IPS-NIHi7 (cell line): ENCODE measurements around the gene AICDA.
"Not testable (repeated sequence)": the region's sequence is repeated elsewhere in the genome, so short reads cannot be mapped to it uniquely, and the experiment has no call there.

Experiments
- DNase-seq: peaks from one replicate; pipeline ENCODE4 v3.0.0; 2012; ENCODE audit warnings: mixed read lengths; ENCODE audit errors: extremely low spot score

The AICDA gene

DNA sequence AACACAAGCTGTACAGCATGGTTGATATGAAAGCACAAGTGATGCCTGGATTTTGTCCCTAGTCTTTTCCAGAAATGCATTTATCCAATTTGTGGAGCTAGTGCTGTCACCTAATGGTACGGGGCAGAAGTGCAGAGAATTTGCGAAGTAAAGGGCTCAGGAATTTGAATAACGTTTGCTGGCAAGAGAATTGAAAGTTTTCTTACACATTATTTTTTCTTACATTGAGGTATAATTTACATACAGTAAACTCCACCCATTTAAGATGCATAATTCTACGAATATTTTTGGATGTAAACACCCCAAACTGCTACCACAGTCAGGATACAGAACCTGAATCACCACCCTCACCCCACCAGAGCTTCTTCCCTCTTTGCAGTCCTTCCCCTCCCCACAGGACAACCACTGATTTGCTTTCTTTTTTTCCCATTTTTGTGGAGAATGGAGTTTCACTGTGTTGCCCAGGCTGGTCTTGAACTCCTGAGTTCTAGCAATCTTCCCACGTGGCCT is 3.5 kb downstream of the AICDA start:
- DNase-seq: peak; percentile 63

DNA sequence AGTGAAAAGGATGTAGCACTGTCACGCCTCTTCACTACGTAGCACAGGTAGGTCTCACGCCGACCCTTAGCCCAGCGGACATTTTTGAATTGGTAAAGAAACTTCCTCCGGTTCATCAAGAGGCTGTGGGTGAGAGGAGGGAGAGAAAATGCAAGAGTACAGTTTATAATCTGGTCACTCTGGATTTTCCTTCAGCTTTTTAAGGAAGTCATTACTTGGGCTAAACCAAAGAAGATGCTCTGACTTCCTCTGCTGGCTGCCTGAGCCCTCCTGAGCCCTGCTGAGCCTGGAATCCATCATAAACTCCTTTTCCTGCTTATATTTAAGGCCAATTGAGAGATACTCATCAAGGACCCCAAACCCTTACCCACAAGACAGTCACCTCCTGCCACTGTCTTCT is 5.8 kb downstream of the AICDA start:
- no peak for DNase-seq

DNA sequence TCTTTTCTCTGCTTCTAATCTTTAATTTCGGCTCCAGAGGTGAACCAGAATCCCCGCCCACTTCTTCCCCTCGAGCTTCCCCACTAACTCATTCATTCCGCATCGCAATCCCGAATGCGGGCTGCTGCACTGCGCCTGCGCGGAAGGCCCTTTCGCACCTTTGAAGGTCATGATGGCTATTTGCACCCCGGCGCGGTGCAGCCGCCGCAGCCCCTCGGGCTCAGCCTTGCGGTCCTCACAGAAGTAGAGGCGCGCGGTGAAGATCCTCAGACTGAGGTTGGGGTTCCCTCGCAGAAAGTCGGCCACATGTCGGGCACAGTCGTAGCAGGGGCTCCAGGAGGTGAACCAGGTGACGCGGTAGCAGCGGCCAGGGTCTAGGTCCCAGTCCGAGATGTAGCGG is 7.6 kb downstream of the AICDA start:
- DNase-seq: no peak

DNA sequence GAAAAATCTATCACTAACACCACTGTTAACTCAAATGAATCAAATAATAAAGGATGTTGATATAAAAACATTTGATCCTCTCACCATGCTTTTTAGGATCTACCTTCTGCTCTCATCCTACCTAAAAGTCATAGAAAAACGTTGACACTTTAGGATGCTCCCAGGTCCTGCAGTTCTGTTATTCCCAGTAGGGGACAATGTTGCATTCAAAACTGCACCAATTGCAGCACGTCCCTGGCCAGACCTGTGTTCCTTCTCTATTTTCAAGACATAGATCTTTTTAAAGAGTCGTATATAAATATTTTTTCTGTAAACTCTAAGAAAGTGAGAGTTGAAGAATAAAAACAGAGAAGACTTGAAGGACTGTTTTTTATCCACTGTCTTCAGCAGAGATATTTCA is 8.8 kb downstream of the AICDA start:
- peak; percentile 43 for DNase-seq

DNA sequence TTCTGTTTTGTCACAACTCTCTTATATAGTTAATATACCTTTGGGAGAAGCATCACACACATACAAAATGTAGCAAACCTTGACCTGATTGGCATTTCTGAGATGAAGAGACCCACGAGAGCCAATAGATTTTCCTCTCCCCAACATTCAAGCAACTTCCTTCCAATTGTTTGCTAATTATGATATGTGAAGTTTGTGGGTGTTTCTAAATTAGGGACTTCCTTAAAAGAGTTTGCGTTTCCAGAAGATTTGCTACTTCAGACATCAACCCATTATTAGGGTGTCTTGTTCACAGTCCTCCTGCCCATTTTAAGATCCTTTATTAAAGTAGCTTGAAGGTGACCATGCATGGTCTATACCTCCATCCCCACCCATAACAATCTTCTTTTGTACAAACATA is 9.4 kb downstream of the AICDA start:
- DNase-seq: no peak

DNA sequence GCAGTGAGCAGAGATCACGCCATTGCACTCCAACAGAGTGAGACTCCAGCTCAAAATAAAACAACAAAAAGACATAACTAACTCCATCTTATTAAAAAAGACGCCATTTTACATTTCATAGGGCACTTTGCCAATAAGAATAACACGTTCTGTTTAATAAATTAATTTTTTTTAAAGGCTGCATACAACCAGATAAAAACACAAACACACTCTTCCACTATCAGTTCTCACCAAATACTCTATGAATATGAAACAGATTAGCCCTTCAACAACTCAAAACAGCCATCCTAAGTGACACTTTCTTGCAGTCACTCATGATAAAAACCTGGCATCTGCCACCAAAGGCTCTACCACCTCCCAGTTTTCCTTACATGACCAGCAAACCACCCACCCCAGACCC is 16.1 kb downstream of the AICDA start:
- no peak for DNase-seq

DNA sequence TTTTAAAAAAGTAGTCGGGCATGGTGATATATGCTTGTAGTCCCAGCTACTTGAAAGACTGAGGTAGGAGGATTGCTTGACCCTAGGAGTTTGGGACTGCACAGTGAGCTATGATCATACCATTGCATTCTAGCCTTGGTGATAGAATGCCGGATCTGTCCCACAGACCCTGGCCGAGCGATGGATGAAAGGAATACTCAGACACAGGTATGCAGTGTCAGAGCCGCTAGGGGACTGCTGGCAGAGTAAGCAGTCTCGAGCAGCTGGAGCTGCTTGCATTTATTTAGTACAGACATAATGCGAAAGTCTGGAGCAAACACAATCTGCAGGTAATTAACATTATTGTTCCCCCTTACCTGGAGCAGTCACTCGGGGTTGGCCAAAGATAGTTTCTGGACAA is 18.6 kb downstream of the AICDA start:
- DNase-seq: no peak

DNA sequence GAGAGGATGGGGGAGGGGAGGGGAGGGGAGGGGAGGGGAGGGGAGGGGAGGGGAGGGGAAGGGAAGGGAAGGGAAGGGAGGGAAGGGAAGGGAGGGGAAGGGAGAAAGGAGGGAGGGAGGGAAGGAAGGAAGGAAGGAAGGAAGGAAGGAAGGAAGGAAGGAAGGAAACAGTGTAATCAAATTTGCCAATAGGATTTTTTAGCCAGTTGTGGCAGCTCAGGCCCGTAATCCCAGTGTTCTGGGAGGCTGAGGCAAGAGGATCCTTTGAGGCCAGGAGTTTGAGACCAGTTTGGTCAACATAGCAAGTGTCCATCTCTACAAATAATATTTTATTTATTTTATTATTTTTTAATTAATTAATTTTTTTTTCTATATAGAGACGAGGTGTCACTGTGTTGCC is 19.4 kb downstream of the AICDA start:
- no peak for DNase-seq

DNA sequence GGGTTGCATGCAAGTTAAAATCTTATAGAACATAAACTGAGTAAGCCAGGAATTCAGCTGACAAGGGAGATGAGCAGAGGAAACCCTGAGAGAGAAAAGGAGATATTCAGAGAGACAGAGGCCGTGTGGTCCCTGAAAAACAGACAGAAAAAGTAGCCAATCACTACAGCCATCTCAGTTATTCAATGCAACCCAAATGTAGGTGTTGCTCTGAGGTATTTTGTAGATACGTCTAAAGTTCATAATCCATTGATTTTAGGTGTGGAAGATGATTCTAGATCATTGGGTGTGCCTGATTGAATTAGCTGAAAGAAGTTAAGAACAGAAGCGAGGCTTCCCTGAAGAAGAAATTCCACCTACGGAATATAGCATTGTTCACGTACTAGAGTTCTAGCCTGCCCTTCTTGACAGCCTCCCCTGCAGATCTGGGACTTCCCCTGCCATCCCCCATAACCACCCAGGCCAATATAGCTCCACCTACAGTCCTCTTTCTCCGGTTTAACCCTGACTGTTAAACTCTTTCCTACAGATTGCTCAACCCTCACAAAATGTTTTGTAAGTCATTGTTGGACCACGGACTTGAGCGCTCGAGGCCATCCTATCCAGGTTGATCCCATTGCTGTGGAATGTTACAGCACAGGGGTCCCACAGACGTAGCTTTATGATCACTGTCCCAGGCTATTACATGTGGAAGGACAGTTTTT is 21.7 kb downstream of the AICDA start:
- peak; percentile 48 for DNase-seq

DNA sequence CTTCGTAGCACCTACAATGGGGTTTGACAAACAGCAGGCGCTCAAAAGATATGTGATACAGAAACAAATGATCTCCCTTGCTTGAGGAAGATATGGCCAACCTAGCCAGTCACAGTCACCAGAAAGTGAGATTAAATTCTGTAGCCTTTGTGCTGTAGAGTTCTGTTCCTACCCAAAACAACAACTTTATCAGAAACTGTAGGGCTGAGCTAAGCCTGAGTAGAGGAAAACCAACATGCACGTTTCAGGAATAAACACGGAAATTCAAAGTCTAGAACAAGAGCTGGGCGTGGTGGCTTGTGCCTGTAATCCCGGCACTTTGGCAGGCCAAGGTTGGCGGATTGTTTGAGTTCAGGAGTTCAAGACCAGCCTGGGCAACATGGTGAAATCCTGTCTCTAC is 23.0 kb downstream of the AICDA start:
- no peak for DNase-seq

DNA sequence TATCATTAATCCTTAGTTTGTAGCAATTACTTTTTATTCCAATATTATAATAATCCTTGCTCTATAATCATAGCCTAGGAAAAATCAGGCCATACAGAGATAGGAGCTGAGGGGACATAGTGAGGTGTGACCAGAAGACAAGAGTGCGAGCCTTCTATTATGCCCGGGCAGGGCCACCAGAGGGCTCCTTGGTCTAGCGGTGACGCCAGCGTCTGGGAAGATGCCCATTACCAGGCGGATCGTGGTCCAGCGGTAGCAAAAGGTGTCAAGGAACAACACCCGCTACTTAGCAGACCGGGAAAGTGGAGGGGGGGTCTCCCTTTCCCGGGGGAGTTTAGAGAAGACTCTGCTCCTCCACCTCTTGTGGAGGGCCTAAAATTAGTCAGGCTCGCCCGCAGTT is 28.2 kb downstream of the AICDA start:
- DNase-seq: not testable (repeated sequence)

DNA sequence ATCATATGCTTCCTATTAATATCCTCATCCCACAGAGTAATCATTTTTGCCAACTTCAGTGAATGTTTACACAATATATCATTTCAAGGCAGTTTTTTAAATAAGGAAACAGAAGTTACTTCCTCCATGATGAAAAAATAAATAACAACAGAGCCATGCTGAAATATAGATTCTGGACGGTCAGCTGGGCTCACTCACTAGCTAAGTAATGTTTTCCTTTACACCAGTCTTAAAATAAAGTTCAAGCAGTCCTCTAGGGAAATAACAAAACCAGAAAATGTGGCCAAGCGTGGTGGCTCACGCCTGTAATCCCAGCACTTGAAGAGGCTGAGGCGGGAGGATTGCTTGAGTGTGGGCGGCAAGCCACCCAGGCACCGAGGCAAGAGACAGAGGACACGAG is 28.7 kb downstream of the AICDA start:
- no peak for DNase-seq

DNA sequence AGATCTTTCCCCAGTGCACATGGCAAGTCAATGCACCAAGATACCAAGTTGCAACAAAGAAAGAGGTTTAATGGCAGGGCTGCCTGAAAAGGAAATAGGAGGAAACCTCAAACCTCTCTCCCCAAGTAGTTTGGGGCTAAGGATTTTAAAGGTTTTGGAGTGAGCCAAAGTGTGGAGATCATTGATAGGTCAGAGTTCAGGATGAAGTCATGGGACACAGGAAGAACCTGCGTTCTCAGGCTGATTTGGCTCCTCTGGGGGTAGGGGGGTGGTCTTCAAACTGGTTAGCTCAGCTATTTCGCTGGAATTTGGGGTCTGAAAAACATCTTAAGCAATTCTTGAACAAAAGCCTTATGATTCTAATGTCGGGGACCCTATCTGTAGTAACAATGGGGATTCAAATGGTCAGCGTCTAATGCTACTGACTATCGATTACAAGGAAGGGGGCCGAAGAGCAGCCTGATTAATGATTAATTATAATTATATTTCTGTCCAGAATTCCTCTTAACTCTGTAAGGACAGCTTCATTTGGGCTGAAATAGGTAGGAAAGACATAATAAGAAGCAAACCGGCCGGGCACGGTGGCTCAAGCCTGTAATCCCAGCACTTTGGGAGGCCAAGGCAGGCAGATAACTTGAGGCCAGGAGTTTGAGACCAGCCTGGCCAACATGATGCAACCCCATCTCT is 31.4 kb downstream of the AICDA start:
- no peak for DNase-seq

DNA sequence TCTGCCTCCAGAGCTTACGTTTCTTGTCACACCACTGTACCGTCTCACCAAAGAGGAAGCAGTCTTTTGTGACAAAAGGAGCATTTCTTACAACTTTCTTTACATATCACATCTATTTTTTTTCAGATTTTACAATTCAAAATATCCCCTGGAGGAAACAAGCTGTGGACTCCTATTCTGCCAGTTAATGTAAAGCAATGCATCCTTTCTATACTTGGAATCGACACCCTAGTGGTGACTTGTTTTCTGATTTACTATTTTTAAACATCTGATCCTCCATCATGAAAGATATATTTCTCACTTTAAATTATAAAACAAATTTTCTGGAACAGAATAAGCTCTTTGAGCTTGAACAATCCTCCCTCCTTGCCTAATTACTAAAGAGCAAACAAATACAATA is 34.8 kb downstream of the AICDA start:
- DNase-seq: no peak

DNA sequence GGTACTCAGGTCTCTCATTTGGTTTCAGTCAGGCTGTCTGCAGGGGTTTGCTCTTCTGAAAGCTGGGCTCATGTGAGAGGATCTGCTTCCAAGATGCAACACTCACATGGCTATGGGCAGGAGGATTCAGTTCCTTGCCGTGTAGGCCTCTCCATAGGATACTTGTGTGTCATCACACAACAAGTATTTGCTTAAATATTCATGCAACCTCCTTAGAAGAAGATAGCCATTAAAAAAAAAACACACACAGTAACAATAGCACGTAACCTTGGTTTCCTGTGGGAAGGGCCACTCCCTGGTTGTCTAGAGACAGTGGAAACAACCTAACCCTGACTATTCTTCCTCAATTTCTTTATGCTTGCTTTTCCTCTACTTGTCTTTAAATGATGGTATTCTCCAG is 40.2 kb downstream of the AICDA start:
- no peak for DNase-seq

DNA sequence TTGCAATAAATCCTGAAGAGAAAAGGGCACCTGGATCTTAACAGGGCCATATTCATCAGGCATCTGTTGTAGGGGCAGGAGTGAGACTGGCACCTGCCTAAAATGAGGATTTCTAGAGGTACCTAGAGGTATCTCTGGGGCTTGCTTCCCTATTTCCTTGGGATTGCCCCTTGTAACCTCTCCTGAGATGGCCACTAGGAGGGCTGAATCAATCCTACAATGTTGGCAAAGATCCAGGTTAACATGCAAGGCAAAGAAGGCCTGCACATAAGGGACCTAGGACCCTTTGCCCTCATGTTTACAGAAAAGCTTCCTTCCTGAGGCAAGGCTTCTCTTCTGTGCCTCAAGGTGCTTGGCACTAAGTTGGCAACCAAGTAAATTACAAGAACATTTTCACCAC is 46.1 kb downstream of the AICDA start:
- no peak for DNase-seq

DNA sequence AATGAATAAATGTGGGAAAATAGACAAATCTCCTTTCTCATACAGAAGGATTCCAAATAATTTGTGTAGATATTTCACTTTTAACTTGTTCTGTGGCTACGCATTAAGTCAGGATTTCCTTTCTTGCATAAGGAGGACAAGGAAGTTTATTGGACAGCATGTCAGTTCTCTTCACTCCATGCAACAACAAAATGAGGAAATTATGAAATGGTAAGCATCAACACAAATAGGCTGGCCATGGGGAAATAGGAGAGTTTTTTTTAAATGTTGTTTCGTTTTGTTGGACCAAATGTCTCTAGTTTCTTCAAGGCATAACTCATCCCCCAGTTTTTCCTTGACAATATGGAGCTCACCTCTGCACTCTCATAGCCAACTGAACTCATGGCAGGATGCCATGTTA is 46.6 kb downstream of the AICDA start:
- DNase-seq: not testable (repeated sequence)

DNA sequence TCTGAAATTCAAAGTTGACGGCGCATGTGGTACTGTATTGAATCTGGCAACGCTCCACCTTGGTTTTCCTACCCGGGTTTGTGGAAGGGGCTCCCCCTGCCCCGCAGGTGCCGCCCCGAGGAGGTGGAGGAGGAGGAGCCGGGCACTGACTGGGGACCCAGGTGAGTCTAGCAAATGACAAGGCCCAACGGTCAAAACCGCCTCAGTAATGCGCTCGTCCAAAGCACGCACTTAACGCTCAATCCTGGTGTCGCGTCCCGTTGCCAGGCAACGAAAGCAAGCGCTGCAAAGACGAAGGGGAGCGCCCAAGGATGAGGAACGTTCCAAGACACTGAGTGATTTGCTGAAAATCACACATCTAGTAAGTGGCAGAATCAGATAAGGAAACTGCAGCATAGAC is 48.0 kb downstream of the AICDA start:
- no peak for DNase-seq

DNA sequence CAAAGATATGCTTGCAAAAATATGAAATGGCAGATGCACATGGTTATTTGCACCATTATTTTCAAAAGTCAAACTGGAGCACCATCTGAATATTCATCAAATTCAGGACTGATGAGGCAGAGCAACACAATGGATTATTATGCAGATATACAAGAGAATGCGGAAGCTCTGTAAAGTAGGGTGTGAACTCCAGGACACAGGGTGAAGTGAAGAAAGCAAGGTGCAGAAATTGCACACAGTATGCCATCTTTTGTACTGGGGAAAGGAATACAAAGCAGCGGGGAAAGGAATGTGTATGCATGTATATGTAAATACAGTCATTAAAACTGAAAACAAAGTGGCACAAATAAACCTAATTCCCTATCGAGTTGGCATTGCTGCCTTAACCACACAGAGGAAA is 49.3 kb downstream of the AICDA start:
- no peak for DNase-seq

DNA sequence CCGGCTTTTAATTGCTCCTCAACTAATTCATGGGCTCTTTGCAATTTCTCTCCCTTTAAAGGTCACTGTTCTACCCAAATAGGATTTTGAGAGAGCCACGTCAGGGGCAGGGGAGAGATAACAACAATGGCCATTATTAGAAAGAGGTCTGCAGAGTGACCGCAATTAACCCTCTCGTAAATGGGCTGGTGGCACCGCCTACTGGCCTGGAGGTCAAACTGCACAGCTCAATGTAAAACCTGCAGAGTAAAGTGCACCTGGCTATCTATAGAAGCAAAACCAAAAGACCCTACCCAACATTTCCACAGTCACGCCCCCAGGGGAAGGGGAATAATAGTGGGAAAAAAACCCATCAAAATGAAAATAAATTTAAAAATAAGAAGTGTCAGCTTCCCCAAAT is 50.3 kb downstream of the AICDA start:
- DNase-seq: no peak

DNA sequence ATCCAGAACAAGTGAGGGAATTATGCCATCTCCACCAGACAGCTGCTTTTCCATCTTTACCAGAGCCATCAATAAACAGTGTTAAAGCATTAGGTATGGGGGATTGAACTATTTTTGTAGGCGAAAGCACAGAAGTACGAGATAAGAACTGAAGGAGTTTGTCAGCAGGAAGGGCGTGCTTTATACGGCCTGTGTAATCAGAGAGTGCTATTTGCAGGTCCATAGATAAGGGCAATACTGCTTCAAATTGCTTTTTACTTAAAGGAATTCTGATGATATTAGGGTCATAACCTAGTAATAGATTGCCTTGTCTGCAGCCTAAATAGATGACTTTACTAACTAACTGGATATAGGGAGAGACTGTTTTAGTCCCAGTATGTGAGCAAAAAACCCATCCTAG is 51.6 kb downstream of the AICDA start:
- DNase-seq: no peak

DNA sequence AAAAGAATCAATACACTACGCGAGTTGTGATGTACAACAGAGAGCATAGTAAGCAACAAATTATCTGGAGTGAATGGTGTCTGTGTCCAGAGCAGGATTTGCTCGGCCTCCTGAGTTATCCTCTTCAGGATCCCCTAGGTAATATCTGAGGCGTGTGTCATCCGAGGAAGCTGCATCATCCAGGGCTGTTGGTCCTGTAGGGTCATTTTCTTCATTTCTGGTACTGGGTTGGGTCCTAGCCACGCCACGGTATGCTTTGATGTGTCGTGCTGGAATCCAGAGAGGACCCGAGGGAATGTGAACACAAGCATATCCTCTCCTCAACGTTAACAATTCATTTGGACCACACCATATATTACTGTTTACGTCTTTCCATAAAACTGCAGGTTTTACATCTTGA is 53.0 kb downstream of the AICDA start:
- no peak for DNase-seq

DNA sequence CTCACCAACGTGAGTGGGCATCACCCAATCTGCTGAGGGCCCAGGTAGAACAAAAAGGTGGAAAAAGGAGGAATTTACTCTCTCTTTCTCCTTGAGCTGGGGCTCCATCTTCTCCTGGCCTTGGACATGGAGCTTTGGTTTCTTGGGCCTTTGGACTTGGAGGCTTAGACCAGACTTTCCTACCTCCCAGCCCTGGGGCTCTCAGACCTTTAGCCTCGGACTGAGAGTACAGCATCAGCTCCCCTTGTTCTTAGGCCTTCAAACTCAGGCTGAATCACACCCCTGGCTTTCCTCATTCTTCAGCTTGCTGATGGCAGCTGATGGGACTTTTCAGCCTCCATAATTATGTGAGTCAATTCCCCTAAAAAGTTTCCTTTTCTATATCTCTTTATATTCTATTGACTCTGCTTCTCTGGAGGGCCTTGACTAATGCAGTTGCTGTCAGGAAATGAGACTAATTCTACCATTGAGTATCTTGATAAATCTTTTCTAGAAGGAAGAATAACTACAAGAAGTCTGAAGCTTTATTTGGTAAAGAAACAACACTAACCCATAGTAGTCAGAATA is 56.0 kb downstream of the AICDA start:
- no peak for DNase-seq
